Measurements from ENCODE around the gene PTGES3.

DNA sequence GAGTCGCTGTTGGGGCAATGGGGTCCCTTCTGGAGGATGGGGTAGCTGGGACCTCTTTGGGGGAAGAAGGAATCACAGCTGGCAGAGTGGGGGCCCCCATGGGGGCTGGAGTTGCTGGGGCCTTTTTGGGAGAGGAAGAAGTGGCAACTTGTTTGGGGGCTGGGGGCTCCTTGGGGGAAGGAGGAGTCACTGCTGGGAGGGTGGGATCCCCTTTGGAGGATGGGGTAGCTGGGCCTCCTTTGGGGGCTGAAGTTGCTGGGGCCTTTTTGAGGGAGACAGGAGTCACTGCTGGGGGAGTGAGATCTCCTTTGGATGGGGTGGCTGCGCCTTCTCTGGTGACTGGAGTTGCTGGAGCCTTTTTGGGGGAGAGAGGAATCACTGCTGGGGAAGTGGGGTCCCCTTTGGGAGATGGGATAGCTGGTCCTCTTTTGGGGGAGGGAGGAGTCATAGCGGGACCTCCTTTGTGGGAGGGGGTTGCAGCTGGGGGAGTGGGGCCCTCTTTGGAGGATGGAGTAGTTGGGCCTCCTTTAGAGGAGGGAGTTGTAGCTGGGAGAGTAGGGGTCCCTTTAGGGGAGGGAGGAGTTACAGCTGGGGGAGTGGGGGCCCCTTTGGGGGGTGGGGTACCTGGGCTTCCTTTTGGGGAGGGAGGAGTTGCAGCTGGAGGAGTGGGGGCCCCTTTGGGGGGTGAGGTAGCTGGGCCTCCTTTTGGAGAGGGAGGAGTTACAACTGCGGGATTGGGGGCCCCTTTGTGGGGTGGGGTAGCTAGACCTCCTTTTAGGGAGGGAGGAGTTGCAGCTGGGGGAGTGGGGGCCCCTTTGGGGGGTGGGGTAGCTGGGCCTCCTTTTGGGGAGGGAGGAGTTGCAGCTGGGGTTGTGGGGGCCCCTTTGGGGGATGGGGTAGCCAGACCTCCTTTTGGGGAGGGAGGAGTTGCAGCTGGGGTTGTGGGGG lies 29.1 kb upstream of the PTGES3 start:
- TF ChIP-seq POLR2A (IDR thresholded peaks at IDR 0.05) = no peak
- TF ChIP-seq, protein P1, sequence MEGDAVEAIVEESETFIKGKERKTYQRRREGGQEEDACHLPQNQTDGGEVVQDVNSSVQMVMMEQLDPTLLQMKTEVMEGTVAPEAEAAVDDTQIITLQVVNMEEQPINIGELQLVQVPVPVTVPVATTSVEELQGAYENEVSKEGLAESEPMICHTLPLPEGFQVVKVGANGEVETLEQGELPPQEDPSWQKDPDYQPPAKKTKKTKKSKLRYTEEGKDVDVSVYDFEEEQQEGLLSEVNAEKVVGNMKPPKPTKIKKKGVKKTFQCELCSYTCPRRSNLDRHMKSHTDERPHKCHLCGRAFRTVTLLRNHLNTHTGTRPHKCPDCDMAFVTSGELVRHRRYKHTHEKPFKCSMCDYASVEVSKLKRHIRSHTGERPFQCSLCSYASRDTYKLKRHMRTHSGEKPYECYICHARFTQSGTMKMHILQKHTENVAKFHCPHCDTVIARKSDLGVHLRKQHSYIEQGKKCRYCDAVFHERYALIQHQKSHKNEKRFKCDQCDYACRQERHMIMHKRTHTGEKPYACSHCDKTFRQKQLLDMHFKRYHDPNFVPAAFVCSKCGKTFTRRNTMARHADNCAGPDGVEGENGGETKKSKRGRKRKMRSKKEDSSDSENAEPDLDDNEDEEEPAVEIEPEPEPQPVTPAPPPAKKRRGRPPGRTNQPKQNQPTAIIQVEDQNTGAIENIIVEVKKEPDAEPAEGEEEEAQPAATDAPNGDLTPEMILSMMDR (IDR thresholded peaks at IDR 0.05) = no peak
